NT2/D1 (cell line): ENCODE measurements around the gene ATP2A3.

ENCODE experiments used
- YY1 ChIP-seq: IDR thresholded peaks from 2 replicates; pipeline ENCODE4 v1.6.1; 2011; ENCODE audit not compliant: insufficient read length, insufficient read depth
- ZNF274 ChIP-seq: IDR thresholded peaks from 2 replicates; pipeline ENCODE4 v1.6.1; 2011; ENCODE audit warnings: mild to moderate bottlenecking, low read depth, low read length

DNA sequence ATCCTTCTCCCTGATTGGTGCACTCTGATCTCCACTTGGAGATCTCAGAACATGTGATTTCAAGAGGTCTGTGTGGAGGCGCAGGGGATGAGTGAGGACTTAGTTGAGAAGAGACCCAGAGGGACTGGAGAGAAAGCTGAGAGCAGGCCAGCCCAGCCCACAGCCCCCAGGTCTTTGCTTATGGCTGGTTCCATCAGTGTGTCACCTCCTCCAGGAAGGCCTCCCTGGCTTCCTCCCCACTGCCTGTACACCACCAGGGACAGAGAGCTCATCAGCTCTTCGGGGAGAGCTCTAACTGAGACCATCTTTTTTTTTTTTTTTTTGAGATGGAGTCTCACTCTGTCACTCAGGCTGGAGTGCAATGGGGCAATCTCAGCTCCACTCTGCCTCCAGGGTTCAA lies 51.4 kb downstream of the ATP2A3 start:
- TF ChIP-seq YY1, result no peak
- TF ChIP-seq ZNF274, result no peak
